HG03432 (cell line): ENCODE data around the gene AP2A1.

ENCODE experiments used
- ATAC-seq: cut with Tn5 transposase; IDR thresholded peaks from one replicate; pipeline ENCODE4 v1.9.1; 2021; ENCODE audit warnings: mild to moderate bottlenecking, moderate library complexity; ENCODE audit not compliant: unreplicated experiment

Gene AP2A1

DNA sequence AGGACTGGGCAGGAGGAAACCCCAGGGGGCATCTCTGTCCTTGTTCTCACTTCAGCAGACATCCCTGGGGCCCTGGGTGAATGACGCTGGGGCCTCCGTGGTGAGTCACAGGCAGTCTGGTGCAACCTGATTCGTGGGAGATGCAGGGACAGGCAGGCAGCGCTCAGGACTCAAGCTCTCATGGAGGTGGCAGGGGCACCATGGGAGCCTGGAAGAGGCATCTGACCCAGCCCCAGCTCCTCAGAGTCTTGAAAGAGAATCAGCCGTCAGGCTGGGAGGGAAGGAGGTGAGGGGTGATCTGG is 70.2 kb downstream of the AP2A1 start:
- no peak for ATAC-seq

DNA sequence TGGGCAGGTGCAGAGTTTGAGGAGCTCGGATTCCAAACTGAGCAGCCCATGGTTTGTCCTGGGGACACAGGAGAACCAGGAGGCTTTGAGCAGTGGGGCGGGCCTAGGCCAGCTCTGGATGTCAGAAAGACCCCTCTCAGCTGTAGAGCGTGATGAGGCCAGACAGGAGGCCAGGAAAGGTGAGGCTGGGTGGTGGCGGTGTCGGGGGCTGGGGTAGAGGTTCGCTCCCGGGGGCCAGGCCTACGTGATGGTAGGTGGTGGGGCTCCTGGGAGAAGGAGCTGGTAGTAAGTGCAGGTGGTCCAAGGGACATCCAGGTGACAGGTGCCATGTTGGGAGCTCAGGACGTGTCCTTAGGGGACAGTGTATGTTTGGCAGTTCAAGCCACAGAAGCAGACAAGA is 70.6 kb downstream of the AP2A1 start:
- no peak for ATAC-seq

DNA sequence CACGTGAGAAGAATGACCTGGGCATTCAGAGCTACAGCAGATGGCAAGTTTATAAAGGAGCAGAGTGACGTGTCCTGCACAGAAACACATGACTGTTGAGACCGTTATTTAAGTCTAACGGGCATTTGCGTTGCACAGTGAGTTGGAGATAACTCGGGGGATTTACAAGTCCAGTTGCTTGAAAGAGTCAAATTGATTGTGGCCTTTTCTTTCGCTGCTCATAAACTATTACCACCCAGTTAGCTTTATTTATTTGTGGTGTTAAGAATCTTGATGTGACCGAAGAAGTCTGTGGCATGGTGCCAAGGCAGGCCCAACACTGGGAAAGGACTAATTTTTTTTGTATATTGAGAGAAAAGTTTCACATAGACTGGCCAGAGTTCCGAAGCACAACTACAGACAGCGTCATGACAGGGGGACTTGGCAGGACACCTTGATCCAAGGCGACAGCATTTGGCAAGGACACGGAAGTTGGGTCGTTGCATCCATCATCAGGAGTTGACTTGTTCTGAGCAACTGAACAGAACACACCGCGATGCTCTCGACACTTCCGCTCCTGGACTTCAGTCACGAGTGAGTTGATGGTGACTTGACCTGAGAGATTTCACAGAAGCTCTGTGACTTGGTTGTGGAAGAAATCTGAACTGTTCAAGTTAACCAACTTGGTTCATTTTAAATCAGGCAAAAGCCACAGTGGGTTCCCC is 72.2 kb downstream of the AP2A1 start:
- no peak for ATAC-seq

DNA sequence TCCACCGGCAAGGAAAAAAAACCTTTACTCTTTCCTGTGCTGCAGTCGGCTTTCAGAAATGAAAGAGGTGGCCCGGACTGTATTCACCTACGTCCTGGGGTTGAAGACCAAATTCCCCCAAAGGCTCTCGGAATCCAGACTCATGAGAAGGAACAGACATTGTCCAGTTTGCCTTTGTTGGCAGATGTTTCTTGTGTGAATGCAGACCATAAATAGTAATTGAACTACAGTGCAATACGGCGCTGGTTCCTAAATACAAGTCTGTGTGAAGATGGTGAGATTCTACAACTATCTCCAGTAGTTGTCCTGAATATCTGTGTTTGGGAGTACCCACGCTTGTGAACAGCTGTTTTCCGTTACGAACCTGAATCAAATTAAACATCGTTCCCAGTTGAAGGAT is 72.9 kb downstream of the AP2A1 start:
- no peak for ATAC-seq

DNA sequence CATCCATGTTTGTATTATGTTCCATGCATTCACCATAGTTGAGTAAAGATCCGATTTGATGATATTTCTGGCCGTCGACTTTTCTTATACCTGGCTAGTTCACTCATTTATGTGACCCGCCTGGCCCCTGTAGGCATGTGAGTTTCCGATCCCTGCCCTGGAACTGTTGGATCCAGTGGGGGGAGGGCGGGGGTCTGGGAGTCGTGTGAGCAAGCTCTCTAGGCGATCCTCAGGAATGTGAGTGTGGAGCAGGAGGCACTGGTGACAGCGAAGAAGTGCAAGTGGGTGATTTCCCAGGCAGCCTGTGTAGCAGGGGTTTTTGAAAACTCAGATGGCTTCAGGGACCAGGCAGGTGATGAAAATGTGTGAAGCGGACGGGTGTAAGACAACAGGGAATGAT is 73.5 kb downstream of the AP2A1 start:
- no peak for ATAC-seq

DNA sequence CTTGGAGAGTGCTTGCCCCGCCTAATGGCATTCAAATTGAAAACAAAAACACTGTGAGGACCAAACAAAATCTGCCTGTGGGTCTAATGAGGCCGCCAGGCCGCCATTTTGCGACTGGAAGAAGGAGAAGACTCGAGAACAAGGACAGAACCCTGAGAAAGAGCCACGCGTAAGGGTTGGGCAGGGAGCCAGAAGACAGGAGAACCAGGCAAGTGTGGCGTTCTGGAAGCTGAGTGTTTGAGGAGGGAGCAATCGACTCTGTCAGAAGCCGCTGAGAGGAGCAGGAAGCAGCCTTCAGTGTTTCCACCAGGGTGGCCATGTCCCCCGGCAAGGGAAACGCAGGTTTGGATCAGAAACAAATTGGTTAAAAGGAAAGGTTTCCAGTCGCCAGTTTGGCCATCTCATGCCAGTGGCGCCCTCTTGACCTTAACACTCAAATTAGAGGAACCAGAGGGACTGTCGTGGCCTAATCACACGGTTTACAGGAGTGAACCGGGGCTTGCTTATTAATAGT is 74.0 kb downstream of the AP2A1 start:
- no peak for ATAC-seq

DNA sequence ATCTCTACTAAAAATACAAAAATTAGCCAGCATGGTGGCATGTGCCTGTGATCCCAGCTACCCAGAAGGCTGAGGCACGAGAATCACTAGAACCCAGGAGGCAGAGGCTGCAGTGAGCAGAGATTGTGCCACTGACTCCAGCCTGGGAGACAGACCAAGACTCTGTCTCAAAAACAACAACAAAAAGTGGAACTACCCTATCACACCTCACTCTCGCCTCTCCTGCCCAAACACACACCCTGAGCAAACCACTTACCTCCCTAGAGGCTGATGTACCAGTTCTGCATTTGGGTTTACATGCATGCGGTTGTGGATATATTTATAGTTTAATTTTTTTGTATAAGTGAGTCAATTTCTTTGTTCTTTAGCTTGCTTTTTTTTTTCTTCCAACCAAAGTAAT is 76.5 kb downstream of the AP2A1 start:
- ATAC-seq: no peak

DNA sequence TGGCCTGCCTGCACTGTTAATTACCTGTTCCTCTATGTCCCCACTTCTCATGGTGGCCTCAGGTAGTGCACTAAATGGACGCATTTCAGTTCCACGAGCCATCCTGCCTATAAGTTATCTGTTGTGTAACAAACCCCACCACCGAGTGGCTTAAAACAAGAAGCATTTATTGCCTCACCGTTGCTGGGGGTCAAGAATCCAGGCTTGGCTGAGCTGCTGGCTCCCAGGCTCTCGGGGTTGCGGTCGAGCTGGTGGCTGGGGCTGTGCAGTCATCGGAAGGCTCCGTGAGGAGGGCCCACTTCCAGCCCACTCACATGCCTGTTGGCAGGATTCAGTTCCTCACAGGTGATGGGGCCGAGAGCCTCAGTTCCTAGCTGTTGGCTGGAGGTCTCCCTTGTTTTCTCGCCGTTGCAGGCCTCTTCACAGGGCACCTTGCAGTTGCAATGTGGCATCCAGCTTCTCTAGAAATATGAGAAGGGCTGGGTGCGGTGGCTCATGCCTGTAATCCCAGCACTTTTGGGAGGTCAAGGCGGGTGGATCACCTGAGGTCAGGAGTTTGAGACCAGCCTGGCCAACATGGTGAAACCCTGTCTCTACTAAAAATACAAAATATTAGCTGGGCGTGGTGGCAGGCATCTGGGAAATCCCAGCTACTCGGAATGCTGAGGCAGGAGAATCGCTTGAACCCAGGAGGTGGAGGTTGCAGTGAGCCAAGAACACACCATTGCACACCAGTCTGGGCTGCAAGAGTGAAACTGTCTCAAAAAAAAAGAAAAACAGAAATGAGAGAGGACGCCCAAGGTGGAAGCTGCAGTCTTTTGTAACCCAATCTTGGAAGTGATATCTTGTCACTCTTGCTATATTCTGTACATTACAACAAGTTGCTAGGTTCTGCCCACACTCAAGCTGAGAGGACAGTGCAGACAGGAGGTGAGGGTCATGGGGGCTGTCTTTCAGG is 77.6 kb downstream of the AP2A1 start:
- no peak for ATAC-seq

DNA sequence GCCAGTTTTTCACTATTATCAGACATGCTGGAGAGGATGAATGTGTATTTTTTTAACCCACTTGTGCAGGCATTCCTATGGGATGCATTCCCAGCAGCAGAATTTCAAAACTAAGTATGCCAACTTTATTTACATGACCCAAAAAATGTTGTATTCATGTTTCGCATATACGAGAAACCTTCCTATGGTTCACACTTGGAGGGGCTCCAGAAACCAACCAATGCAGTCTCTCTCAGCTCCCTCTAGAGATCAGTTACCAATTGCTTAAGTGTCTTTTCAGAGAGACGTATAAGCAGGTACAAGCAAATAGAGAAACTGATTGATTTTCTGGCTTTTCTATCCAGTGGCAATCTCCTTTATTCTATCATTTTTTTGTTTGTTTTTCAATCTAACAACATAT is 78.6 kb downstream of the AP2A1 start:
- ATAC-seq: no peak

DNA sequence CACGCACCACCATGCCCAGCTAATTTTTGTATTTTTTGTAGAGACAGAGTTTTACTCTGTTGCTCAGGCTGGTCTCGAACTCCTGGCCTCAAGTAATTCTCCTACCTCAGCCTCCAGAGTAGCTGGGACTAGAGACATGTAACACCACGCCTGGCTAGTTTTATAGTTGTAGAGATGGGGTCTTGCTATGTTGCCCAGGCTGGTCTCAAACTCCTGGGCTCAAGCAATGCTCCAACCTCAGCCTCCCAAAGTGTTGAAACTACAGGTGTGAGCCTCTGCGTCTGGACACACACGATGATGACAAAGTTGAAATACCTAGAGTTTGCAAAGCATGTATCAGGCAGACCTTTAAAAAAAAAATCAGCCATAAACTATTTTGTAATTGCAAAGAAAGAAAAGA is 79.6 kb downstream of the AP2A1 start:
- ATAC-seq: no peak

DNA sequence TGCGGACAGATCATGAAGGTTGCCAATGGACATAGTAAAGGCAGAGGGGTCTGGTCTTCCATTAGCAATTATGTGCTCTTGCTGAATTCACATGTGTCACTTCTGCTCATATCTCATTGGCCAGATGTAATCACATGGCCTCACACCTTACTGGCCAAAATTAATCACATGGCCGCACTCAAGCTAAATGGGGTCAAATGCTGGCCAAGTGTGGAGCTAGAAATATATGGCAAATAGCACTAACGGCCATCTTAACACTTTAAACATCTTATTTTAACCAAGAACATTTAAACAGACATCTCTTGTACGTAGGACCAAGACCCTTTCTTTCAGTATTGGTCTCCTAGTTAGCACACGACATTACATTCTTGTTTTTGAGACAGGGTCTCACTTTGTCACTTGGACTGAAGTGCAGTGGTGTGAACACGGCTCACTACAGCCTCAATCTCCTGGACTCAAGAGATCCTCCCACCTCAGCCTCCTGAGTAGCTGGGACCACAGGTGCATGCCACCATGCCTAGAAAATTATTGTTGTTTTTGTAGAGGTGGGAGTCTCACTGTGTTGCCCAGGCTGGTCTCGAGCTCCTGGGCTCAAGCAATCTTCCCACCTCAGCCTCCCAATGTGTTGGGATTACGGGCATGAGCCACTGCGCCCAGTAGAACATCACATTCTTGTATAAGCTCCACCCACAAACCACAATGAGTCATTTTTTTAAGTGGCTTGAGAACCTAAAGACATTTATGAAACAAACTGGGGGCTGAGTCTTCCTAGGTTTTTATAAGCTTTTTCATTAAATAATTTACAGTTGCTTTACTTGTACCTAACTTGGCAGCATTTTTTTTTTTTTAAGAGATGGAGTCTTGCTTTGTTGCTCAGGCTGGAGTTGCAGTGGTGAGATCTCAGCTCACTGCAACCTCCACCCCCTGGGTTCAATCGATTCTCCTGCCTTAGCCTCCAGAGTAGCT is 81.2 kb downstream of the AP2A1 start:
- ATAC-seq: no peak

DNA sequence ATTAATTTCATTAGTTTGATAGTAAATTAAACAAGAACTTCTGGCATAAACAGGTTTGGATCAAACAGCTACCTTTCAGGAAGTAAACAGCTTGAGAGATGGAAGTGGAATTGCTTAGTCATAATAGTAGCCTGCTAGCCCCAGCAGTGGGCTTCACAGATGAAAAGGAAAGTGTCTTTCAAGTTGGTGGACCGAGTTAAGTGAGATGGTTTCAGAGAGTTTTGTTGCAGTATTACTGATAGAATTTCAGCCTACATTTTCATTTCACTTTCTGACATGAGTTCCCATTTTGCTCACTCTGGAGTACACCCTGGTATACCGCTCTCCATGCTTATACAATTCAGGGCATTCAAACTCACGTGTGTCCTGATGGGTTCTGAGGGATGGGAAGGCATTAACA is 82.1 kb downstream of the AP2A1 start:
- no peak for ATAC-seq

DNA sequence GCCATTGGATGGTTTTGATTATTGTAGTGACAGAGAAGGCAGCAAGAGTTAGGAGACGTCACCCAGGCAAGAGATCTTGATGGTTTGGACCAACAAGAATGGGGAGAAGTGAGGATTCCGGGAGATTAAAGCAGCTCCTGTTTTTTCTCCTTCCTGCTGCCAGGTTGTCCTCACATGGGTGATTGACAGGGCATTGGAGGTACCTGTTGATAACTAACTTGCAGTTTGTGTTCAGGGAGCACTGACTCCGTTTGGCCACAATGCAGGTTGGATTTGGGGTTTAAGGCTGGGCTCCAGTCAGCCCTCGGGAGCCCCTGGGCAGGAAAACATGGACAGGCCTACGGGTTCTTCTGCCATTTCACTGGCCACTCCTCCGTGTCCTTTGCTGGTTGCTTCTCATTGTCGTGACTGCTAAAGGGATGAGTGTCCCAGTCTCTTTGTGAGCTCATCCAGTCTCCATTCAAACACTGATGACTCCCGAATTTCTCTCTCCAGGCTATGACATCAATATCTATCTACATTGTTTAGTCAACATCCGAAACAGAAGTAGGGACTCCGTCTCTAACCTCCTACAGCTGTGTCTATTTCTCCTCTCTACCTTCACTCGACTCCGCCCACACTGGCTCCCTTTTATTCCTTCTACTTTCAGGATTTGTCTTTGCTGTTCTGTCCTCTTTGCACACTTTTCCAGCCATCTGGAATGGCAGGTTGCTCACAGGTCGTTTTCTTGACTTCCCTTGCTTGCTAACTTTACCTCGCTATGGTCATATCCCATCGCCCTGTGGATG is 82.8 kb downstream of the AP2A1 start:
- no peak for ATAC-seq

DNA sequence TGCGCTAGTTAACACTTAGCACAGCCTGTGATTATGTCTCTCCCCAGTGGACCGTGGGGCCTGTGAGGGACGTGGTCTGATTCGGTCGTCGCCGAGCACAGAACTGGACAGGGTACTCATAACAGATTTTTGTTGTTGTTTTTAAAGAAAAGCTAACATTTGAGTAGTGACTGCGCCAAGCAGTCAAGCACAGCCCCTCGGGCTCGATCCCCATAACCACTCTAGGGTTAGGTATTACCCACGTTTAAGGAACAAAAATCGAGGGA is 83.4 kb downstream of the AP2A1 start:
- ATAC-seq: no peak

DNA sequence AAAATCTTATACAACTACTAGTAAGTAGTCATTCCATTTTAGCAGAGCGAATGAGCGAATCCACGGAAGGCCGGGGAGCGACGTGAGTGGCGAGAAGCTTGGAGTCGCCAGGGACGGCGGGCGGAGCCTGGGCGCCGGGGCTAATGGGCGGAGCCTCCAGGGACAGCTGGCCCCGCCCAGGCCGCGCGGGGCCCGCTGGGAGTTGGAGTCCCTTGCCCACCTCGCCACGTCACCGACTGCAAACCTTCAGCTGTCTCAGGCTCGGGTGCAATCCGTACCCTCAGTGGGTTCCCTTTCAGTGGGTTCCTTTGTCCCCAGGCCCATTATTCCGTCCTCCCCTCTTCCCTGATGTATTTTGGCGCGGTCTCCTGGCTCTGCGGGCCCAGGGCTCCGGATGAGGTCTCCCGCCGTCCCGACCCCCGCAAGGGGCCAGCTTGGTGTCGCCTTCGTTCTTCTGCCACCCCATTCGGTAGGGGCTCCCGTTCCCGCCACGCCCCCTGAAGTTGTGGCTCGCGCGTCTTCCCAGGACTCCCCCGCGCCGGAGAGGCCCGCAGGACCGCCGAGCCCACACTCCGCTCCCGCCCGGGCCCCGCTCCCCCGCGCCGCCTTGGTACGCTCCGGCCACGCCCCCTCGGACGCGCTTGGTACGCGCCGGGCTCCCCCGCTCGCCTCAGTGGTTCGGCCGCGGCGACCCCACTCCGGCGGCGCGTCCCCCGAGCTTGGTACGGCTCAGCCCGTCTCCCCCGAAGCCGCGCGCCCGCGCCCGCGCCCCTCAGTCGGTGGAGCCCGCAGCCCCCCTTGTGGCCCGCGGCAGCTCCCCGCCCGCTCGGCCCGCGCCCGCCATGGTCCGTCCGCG is 83.9 kb downstream of the AP2A1 start, which contains the start of gene PTOV1:
Gene PTOV1 (plus strand): TSS at position 673 of the 856 bp plus-strand sequence.
- peak; percentile 79 for ATAC-seq

DNA sequence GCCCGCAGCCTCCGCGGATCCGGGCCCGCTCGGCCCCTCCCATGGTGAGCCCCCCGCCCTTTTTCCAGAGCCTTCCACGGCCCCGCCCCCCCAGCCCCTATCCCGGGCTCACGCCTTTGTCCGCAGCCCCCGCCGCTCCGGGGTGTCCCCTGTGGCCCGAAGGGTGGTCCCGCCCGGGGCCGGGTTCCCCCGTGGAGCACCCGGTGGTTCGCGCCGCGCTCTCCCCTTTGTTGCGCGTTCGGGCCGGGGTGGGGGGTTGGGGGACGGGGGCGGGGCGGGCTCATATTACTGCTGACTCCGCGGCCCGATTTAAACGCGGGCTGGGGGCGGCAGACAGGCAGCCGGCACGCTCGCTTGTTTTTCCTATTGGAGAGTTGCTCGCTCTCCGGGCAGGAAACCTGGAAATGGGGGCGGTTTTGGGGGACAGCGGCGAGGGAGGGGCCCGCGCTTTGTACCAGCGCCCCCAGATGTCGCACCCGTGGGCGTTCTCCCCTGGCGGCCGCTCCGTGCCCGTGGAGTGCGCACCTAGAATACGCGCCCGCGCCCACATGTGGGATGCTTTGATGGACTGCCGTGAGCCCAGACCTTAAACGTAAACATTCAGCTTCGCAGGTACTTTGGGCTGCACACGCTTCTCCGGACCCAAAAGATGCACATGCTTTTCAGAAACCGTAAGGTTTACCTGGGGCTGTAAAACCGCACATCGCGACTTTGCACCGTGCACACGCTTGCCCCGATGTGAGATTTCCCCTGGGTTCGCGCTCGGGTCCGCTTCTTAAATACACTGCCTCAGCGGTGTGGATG is 84.9 kb downstream of the AP2A1 start:
- no peak for ATAC-seq

DNA sequence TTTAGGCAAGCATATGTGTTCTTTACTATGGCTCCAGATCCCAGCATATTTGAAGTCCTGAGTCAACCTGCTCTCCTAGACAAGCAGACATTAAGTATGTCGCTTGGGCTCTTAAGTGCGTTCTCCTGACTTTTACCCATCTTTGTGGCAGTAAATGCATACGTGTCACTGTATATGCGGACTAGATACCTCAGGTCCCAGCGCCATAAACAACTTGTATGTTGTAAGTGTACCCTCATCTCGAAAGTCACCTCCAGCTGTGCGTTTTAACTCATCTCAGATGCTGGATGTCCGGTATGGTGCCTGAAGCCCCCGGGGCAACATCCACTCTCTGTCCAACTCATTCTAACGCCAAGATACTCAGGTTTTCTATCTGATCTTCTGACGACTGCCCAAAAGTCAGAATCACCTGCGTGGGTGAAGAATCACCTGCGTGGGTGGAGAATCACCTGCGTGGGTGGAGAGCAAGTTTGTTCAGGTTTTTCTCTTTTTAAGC is 85.9 kb downstream of the AP2A1 start:
- no peak for ATAC-seq

DNA sequence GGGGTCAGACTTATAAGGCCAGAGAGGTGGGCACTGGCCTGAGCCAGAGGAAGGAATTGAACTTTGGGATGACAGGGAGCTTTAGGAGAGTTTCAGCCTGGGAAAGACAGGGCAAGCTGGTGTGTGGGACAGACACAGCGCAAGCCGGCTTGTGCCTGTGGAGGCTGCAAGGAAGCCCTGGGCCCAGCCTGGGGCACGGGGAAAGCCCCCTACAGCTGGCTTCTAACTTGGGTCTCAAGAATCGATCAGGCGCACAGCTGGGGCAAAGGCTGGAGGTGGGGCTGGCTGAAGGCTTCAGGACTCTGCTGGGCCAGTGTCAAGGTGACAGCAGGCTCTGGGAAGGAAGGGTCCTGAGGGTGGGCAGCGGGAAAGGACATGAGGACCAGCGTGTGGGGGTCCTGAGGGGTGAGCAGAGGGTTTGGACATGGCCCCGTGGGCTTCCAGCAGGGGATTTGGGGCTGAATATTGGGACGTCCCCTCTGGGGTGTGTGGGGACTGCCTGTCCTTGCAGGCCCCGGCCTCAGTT is 87.1 kb downstream of the AP2A1 start:
- no peak for ATAC-seq
